HFFc6 (cell line): ENCODE measurements around the gene CABLES1. TPM values are rescaled to one million over a fixed set of nuclear protein-coding genes. Genes with fewer than 3 reads are reported as not detected.

ENCODE experiments used
- DNase-seq: peaks from one replicate; pipeline ENCODE4 v3.0.0-alpha.2; 2018
- H3K27ac Mint-ChIP-seq: 2 replicates; pipeline ENCODE4 v1.8.0; 2020; ENCODE audit warnings: mild to moderate bottlenecking, mixed read lengths
- H3K27me3 Mint-ChIP-seq: 2 replicates; pipeline ENCODE4 v1.8.0; 2021; ENCODE audit warnings: mild to moderate bottlenecking, moderate library complexity, mixed read lengths; ENCODE audit not compliant: insufficient read depth
- H3K36me3 Mint-ChIP-seq: 2 replicates; pipeline ENCODE4 v1.8.0; 2021; ENCODE audit warnings: low read depth, mixed read lengths
- H3K4me1 Mint-ChIP-seq: 2 replicates; pipeline ENCODE4 v1.8.0; 2020; ENCODE audit warnings: low read depth, mixed read lengths
- H3K4me3 Mint-ChIP-seq: 2 replicates; pipeline ENCODE4 v1.8.0; 2020; ENCODE audit warnings: mild to moderate bottlenecking, moderate library complexity, mixed read lengths
- H3K9me3 Mint-ChIP-seq: 2 replicates; pipeline ENCODE4 v1.8.0; 2020; ENCODE audit warnings: mild to moderate bottlenecking, mixed read lengths
- CTCF ChIP-seq: fragments of 200-600 bp; sonication (generic); IDR thresholded peaks from 2 replicates; pipeline ENCODE4 v1.5.0; 2021; ENCODE audit warnings: antibody characterized with exemption, mild to moderate bottlenecking
- total RNA-seq, 6 experiments: library from RNA; stranded (reverse); fragmentation: NEBNext Ultra II Directional; extraction: Animal tissue kit (Norgen Biotek cat#: 25700); gene quantifications; 2 replicates in 1 of 6; 3 replicates in 5 of 6; pipeline ENCODE4 v1.2.3, GENCODE V29; 2021

The CABLES1 gene
- total RNA-seq, 6 experiments from 2014 or later, result 6.2 to 9.3 (median 8.5) TPM

- no peak for TF ChIP-seq CTCF
- H3K4me3 Mint-ChIP-seq, result no peak overlapping the region
- H3K9me3 Mint-ChIP-seq, result no peaks in the 10 kb centered on the region
- H3K36me3 Mint-ChIP-seq, result no peaks in the 10 kb centered on the region
- DNase-seq, result no peak
- peaks cover 3% of the 10 kb centered on the region for H3K27me3 Mint-ChIP-seq
- H3K27ac Mint-ChIP-seq, result no peak overlapping the region
- H3K4me1 Mint-ChIP-seq, result no peaks in the 10 kb centered on the region
These were observed 27.2 kb downstream of the CABLES1 start for GRCh38 chr18:23162473-23162872.

GRCh38 chr18:23163786-23164533 lies 28.7 kb downstream of the CABLES1 start:
- TF ChIP-seq CTCF, result no peak
- no peaks in the 10 kb centered on the region for H3K4me1 Mint-ChIP-seq
- no peaks in the 10 kb centered on the region for H3K36me3 Mint-ChIP-seq

GRCh38 chr18:23165271-23166068 lies 30.2 kb downstream of the CABLES1 start:
- no peak for DNase-seq
- no peak overlapping the region for H3K27ac Mint-ChIP-seq

More at GRCh38 chr18:23163786-23164533, 28.7 kb downstream of the CABLES1 start:
- Mint-ChIP-seq H3K27me3 (peaks cover 3% of the 10 kb centered on the region), H3K27ac (no peak overlapping the region), H3K4me3 (no peak overlapping the region), H3K9me3 (no peaks in the 10 kb centered on the region)
- DNase-seq, result no peak

GRCh38 chr18:23166891-23167541 lies 31.7 kb downstream of the CABLES1 start:
- Mint-ChIP-seq H3K27ac (no peak overlapping the region), H3K36me3 (no peaks in the 10 kb centered on the region), H3K27me3 (peaks cover 7% of the 10 kb centered on the region), H3K4me3 (no peak overlapping the region), H3K9me3 (no peaks in the 10 kb centered on the region), H3K4me1 (no peaks in the 10 kb centered on the region)
- no peak for TF ChIP-seq CTCF
- DNase-seq, result no peak

More at GRCh38 chr18:23165271-23166068, 30.2 kb downstream of the CABLES1 start:
- TF ChIP-seq CTCF, result no peak
- Mint-ChIP-seq H3K27me3 (peaks cover 7% of the 10 kb centered on the region), H3K36me3 (no peaks in the 10 kb centered on the region), H3K4me1 (no peaks in the 10 kb centered on the region), H3K4me3 (no peak overlapping the region), H3K9me3 (no peaks in the 10 kb centered on the region)

GRCh38 chr18:23169673-23170044 lies 34.4 kb downstream of the CABLES1 start:
- Mint-ChIP-seq H3K36me3 (no peaks in the 10 kb centered on the region), H3K9me3 (no peaks in the 10 kb centered on the region), H3K4me3 (no peak overlapping the region), H3K27me3 (peaks cover 7% of the 10 kb centered on the region), H3K4me1 (no peaks in the 10 kb centered on the region), H3K27ac (no peak overlapping the region)
- TF ChIP-seq CTCF, result no peak
- no peak for DNase-seq
